SK-N-SH treated with all-trans-retinoic acid at 6 μM for 48 hours (cell line): Measurements from ENCODE around the gene SELENON.

Experiments used
- ATAC-seq: fragments of 200-7000 bp; cut with Tn5 transposase; 3 replicates; pipeline ENCODE4 v1.9.1; 2020; ENCODE audit warnings: mild to moderate bottlenecking, moderate library complexity
- BACH2 ChIP-seq: fragments of 250-450 bp; sonication (Bioruptor Pico); IDR thresholded peaks from 2 replicates; pipeline ENCODE4 v1.9.0; 2021; ENCODE audit warnings: mild to moderate bottlenecking, borderline replicate concordance
- CSDC2 ChIP-seq: fragments of 250-450 bp; sonication (Bioruptor Pico); IDR thresholded peaks from 2 replicates; pipeline ENCODE4 v1.5.0; 2020; ENCODE audit warnings: mild to moderate bottlenecking, moderate library complexity
- ESRRG ChIP-seq: fragments of 250-450 bp; sonication (Bioruptor Pico); IDR thresholded peaks from 2 replicates; pipeline ENCODE4 v1.6.1; 2021; ENCODE audit warnings: mild to moderate bottlenecking
- GLIS3 ChIP-seq: fragments of 250-450 bp; sonication (Bioruptor Pico); IDR thresholded peaks from 2 replicates; pipeline ENCODE4 v1.5.0; 2020; ENCODE audit warnings: mild to moderate bottlenecking, moderate library complexity
- ISL1 ChIP-seq: fragments of 250-450 bp; sonication (Bioruptor Pico); IDR thresholded peaks from 2 replicates; pipeline ENCODE4 v2.1.2; 2022; ENCODE audit warnings: mild to moderate bottlenecking, moderate library complexity
- PATZ1 ChIP-seq: fragments of 250-450 bp; sonication (Bioruptor Pico); IDR thresholded peaks from 2 replicates; pipeline ENCODE4 v1.8.0; 2020; ENCODE audit warnings: mild to moderate bottlenecking, moderate library complexity, borderline replicate concordance
- RARB ChIP-seq: fragments of 250-450 bp; sonication (Bioruptor Pico); IDR thresholded peaks from 2 replicates; pipeline ENCODE4 v1.8.0; 2021; ENCODE audit warnings: mild to moderate bottlenecking, moderate library complexity
- SNAI2 ChIP-seq: fragments of 250-450 bp; sonication (Bioruptor Pico); IDR thresholded peaks from 2 replicates; pipeline ENCODE4 v1.5.0; 2020; ENCODE audit warnings: mild to moderate bottlenecking, moderate library complexity
- TCF4 ChIP-seq: fragments of 250-450 bp; sonication (Bioruptor Pico); IDR thresholded peaks from 2 replicates; pipeline ENCODE4 v1.8.0; 2021; ENCODE audit warnings: mild to moderate bottlenecking, moderate library complexity, borderline replicate concordance
- ZC3H10 ChIP-seq: fragments of 250-450 bp; sonication (Bioruptor Pico); IDR thresholded peaks from 2 replicates; pipeline ENCODE4 v1.5.1; 2021; ENCODE audit warnings: mild to moderate bottlenecking, moderate library complexity
- ZFP3 ChIP-seq: fragments of 250-450 bp; sonication (Bioruptor Pico); IDR thresholded peaks from 2 replicates; pipeline ENCODE4 v1.5.0; 2020; ENCODE audit warnings: mild to moderate bottlenecking, moderate library complexity
- ZFP30 ChIP-seq: fragments of 450-650 bp; formaldehyde crosslinking; IDR thresholded peaks from 2 replicates; pipeline ENCODE4 v1.5.0; 2022; ENCODE audit warnings: mild to moderate bottlenecking, moderate library complexity
- ZNF565 ChIP-seq: fragments of 450-650 bp; formaldehyde crosslinking; conservative IDR thresholded peaks from 2 replicates; pipeline ENCODE4 v1.5.0; 2020; ENCODE audit warnings: low read depth, mild to moderate bottlenecking, moderate library complexity
- ZNF70 ChIP-seq: fragments of 450-650 bp; formaldehyde crosslinking; IDR thresholded peaks from 2 replicates; pipeline ENCODE4 v1.5.0; 2020; ENCODE audit warnings: mild to moderate bottlenecking, moderate library complexity
- ZNF8 ChIP-seq: fragments of 450-650 bp; formaldehyde crosslinking; IDR thresholded peaks from 2 replicates; pipeline ENCODE4 v1.5.0; 2020; ENCODE audit warnings: mild to moderate bottlenecking, moderate library complexity
- TF ChIP-seq, protein P1 (sequence below): fragments of 250-450 bp; sonication (Bioruptor Pico); IDR thresholded peaks from 2 replicates; pipeline ENCODE4 v1.5.1; 2020; ENCODE audit warnings: low read depth, mild to moderate bottlenecking, moderate library complexity
- TF ChIP-seq, protein P2 (sequence below): fragments of 250-450 bp; sonication (Bioruptor Pico); IDR thresholded peaks from 2 replicates; pipeline ENCODE4 v1.8.0; 2021; ENCODE audit warnings: low read depth, mild to moderate bottlenecking, moderate library complexity, borderline replicate concordance

SELENON gene

GRCh38 chr1:25792115-25792514 lies 7.9 kb upstream of the SELENON start:
- ATAC-seq = no peak
- TF ChIP-seq TCF4 (CRISPR knock-in tag) = no peak
- TF ChIP-seq GLIS3 (CRISPR knock-in tag) = no peak
- no peak for TF ChIP-seq ZNF70
- TF ChIP-seq, all 23 proteins: peak for 0

GRCh38 chr1:25793585-25794170 lies 6.3 kb upstream of the SELENON start:
- ATAC-seq = no peak

GRCh38 chr1:25794325-25794724 lies 5.7 kb upstream of the SELENON start:
- no peak for ATAC-seq
- no peak for TF ChIP-seq GLIS3 (CRISPR knock-in tag)
- no peak for TF ChIP-seq PATZ1
- TF ChIP-seq CSDC2 (CRISPR knock-in tag) = no peak
- no peak for TF ChIP-seq RARB (CRISPR knock-in tag)
- TF ChIP-seq ZFP30 (CRISPR knock-in tag) = no peak
- no peak for TF ChIP-seq ZC3H10 (CRISPR knock-in tag)
- TF ChIP-seq ZNF565 (CRISPR knock-in tag) = no peak
- TF ChIP-seq ESRRG (CRISPR knock-in tag) = no peak
- TF ChIP-seq BACH2 (CRISPR knock-in tag) = no peak
- no peak for TF ChIP-seq ZNF8 (CRISPR knock-in tag)
- TF ChIP-seq, protein P1, sequence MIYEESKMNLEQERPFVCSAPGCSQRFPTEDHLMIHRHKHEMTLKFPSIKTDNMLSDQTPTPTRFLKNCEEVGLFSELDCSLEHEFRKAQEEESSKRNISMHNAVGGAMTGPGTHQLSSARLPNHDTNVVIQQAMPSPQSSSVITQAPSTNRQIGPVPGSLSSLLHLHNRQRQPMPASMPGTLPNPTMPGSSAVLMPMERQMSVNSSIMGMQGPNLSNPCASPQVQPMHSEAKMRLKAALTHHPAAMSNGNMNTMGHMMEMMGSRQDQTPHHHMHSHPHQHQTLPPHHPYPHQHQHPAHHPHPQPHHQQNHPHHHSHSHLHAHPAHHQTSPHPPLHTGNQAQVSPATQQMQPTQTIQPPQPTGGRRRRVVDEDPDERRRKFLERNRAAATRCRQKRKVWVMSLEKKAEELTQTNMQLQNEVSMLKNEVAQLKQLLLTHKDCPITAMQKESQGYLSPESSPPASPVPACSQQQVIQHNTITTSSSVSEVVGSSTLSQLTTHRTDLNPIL (CRISPR knock-in tag) = no peak
- TF ChIP-seq ZFP3 (CRISPR knock-in tag) = no peak

More at GRCh38 chr1:25793585-25794170, 6.3 kb upstream of the SELENON start:
- TF ChIP-seq ZNF70 (no peak), TCF4 (CRISPR knock-in tag) (no peak), GLIS3 (CRISPR knock-in tag) (no peak), ZNF565 (CRISPR knock-in tag) (no peak), ZNF8 (CRISPR knock-in tag) (no peak), ISL1 (CRISPR knock-in tag) (no peak)
- TF ChIP-seq, protein P2, sequence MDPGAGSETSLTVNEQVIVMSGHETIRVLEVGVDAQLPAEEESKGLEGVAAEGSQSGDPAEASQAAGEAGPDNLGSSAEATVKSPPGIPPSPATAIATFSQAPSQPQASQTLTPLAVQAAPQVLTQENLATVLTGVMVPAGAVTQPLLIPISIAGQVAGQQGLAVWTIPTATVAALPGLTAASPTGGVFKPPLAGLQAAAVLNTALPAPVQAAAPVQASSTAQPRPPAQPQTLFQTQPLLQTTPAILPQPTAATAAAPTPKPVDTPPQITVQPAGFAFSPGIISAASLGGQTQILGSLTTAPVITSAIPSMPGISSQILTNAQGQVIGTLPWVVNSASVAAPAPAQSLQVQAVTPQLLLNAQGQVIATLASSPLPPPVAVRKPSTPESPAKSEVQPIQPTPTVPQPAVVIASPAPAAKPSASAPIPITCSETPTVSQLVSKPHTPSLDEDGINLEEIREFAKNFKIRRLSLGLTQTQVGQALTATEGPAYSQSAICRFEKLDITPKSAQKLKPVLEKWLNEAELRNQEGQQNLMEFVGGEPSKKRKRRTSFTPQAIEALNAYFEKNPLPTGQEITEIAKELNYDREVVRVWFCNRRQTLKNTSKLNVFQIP (CRISPR knock-in tag) = no peak

- TF ChIP-seq, protein P2 (CRISPR knock-in tag) = no peak
- TF ChIP-seq ZNF565 (CRISPR knock-in tag) (no peak), PATZ1 (no peak), SNAI2 (no peak), ESRRG (CRISPR knock-in tag) (no peak), CSDC2 (CRISPR knock-in tag) (no peak)
- TF ChIP-seq, all 23 proteins: peak for 0
- ATAC-seq = no peak
Measured at GRCh38 chr1:25795211-25795610, 4.8 kb upstream of the SELENON start.
